Left colon (tissue), 2 donors: ENCODE results near the gene EHD1. TPM values are rescaled to one million over a fixed set of nuclear protein-coding genes. Genes with fewer than 3 reads are reported as not detected.

ENCODE experiments used
- ATAC-seq: fragments of 200-7000 bp; cut with Tn5 transposase; one replicate; pipeline ENCODE4 v1.9.1; 2020; ENCODE audit warnings: mild to moderate bottlenecking, moderate library complexity
- DNase-seq, 2 donors: peaks; one replicate each; pipeline ENCODE4 v3.0.0-alpha.2; 2020
- intact Hi-C, 2 donors: fragments of 100-400 bp; cut with DNase I in 1 of 2; cut with micrococcal nuclease in 1 of 2; formaldehyde crosslinking; loops; one replicate each; pipeline versions ENCODE4 v1.11.2 to v1.14.0; 2022; cut with DNase I, micrococcal nuclease
- total RNA-seq, 2 donors: library from RNA; stranded (reverse); fragmentation: NEBNext Ultra II Directional; extraction: Animal tissue kit (Norgen Biotek cat#: 25700); gene quantifications; one replicate each; pipeline ENCODE4 v1.2.1, GENCODE V29; 2021
- donor health status: DM: no; HTN: no; CAD: no.
- donor health status: DM: yes; HTN: yes; CAD: no.

EHD1 gene
- total RNA-seq, 2 donors from 2014 or later: 76.1 to 91.5 TPM

DNA sequence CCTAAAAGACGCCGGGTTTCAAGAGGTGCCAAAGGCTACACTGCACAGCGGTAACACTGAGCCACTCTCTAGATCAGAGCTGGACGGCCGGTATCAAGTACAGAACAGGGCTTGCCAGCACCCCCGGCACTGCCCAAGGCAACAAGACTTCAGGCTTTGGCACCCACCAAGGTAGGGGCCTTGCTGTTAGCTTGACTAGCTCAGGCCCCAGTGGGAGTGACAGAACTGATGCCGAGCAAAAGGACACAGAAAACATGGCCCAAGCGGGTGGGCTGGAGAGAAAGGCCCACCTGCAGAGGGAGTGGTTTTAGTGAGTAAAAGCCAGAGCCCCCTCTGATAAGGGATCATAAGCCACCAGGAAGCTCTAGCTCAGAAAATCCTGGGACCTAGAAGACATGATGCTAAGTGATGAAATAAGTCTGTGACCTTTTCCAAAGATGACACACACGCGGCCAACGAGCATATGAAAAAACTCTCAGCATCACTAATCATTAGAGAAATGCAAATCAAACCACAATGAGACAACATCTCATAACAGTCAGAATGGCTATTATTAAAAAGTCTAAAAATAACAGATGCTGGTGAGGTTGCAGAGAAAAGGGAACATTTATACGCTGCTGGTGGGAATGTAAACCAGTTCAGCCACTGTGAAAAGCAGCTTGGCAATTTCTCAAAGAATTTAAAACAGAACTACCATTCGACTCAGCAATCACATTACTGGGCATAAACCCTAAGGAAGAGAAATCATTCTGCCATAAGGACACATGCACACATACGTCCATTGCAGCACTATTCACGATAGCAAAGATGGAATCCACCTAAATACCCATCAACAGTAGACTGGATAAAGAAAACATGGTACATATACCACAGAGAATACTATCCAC, 12.9 kb downstream of the EHD1 start:
- intact Hi-C loops: no loop called here
- ATAC-seq (no peak), DNase-seq (peak in 1 of 2 donors; percentile 19)

DNA sequence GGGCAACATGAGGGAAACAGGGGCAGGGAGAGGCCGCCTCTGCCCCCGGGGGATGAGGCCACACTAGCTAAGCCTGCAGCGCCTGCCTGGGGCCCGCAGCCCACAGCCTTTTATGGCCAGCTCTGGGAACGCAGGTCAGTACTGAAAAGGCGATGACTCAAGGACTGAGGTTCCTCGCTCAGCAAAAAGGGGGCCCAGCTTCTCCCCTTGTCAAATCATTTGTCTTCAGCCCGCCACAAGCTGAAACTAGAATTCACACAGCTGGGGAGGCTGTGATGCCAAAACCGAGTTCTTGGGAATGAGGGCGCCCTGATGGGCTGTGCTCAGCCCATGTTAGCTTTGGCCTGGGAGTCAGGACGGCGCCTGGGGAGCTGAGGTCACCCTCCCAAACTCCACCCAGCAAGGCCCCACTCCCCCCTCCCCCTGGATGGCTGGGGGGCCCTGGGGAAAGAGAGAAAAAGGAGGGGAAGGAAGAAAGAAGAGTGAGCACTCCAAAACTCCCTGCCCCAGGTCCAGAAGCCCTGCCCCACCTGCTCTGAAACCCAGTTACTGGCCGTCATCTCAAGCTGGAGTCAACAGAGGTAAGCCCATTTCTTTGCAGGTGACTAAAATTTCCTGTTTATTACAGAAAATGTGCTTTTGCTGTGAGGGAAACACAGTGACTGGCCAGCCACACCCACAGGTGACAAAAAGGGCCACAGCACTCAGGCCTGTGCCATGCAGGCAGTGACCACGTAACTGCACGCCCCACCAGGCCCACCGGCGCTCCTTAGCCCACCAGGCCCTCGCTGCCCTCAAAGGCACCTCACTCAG, 13.7 kb downstream of the EHD1 start:
- ATAC-seq: peak; percentile 37
- DNase-seq: peak; percentile 43 to 76
- intact Hi-C loops: no loop called here

DNA sequence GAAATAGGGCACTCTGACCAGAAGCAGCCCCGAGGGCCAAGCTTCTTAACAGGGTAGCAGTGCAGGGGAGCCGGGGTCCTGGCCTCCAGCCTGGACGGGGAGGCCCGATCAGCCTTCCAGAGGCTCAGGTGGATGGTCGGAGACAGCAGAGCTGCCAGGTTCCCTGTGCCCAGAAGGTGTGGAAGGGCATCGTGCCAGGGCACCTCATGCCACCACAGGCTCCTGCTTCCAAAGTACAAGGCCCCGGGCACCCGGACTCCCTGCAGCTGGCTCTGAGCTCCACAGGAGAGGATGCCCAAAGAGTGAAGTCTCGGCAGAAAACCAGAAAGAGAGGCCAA, 14.3 kb downstream of the EHD1 start:
- DNase-seq (no peak), ATAC-seq (no peak)
- intact Hi-C loops: no loop called here

DNA sequence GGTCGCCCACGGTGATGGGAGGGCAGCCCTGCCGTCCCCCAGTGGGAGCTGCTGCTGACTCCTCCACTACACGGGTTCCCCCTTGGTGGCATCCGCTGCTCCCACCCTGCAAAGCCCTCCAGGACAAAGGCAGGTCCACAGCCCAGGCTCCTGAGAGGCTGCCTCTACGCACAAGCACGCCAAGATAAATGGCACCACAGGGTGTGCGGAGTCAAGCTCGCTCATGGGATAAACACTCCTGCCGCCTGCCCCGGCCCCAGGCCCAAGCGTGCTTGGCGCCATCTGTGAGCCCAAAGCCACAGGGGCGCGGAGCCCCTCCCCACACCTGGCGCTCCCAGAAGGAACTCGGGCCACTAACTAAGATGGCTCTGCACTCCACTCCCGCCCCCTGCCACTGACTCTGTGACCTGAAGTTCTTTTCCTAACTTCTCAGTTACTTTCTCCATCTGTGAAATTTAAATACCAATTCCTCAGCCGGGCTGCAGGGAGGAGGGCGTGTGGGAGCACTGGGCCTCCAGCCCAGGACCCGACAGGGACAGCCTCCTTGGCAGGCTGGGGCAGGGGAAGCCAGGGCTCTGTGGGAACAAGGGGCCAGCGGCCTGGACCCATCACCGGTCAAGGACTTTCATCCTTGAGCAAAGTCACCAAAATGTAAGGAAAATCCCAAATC, 14.9 kb downstream of the EHD1 start:
- intact Hi-C loops: no loop called here
- DNase-seq (peak in 1 of 2 donors; percentile 19), ATAC-seq (no peak)

DNA sequence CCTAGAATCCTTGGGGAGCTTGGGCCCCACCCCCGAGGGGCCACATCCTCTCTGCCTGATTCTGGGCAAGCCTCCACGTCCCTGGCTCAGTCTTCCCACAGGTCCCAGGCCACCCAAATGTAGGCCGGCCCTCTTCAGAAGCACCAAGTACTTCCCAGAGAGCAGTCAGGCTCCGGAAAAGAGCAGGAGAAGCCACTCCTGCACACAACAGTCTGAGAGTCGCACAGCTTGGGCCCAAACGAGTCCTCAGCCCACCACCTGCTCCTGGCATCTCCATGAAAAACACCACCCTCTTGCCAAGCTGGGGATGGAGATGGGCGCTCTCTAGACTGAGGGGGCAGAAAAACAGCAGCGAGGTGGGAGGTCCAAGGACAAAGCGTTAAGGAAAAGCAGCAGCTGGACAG, 15.4 kb downstream of the EHD1 start:
- DNase-seq (peak in 1 of 2 donors; percentile 33), ATAC-seq (no peak)
- intact Hi-C loops: no loop called here

DNA sequence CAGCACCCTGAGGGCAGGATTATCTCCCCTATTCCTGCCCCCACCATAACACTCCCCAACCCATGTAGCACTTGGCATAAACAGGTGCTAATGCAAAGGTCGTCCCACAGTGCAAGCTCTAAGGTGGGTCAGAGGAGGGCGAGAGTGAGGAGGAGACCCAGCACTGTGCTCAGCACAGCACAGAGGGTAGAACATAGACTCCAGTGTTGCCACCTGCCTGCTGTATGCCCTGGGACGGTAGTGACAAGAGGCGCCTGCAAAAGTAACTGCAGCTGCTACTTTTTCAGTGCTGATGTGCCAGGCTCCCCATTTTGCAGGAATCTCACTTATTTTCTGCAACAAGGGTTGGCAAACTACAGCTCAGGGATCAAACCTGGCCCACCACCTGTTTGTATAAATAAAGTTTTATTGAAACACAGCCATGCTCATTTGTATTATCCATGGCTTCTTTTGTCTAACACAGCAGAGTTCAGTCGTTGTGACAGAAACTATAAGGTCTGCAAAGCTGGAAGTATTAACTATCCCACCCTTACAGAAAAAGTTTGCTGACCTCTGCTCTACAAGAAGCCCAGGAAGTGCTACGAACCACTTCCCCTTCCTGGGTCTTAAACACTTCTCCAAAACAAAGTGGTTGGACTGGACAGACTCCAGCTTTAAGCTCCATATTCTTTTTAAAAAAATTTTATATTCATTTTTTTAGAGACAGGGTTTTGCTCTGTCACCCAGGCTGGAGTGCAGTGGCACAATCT, 17.0 kb downstream of the EHD1 start:
- intact Hi-C loops: no loop called here
- ATAC-seq: no peak

DNA sequence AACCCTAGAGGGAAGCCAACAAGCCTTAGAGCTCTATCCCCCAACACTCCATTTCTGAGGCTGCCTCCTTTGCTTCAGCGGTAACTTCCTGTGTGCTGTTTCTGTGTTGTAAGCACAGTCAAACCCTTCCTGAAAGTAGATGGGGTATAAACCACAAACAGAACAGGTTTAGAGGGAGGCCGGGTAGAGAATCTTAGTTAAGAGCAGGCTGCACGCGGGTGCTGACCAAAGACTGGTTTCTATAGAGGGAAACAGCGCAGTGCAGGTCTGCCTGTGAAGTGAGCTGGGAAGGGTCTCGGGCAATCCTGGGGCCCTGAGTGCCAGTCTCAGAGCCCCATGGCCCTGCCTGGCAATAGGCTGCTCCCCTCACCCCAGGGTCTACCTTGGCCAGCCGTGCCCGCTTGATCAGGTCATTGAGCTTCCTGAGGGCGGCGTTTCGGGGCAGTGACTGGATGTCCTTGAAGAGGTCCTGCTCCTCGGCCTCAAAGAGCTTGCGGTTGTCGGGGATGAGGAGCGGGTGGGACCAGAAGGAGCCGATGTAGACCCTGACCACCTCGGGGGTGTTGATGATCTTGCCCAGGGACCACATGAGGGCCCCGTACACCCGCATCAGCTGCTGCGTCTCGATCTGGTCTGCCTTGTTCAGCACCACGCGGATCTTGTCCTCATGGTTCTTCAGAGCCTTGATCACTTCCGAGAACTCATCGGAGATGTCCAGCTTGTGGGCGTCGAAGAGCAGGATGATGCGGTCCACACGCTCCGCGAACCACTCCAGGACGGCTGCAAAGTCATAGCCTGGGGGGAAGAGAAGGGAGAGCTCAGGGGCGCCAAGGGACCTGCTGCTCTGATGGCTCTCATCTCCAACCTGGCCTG, 18.6 kb downstream of the EHD1 start:
- intact Hi-C loops: no loop called here
- ATAC-seq: no peak
- DNase-seq: peak in 1 of 2 donors; percentile 9

More for the DNA sequence above, 17.0 kb downstream of the EHD1 start:
- DNase-seq: no peak

DNA sequence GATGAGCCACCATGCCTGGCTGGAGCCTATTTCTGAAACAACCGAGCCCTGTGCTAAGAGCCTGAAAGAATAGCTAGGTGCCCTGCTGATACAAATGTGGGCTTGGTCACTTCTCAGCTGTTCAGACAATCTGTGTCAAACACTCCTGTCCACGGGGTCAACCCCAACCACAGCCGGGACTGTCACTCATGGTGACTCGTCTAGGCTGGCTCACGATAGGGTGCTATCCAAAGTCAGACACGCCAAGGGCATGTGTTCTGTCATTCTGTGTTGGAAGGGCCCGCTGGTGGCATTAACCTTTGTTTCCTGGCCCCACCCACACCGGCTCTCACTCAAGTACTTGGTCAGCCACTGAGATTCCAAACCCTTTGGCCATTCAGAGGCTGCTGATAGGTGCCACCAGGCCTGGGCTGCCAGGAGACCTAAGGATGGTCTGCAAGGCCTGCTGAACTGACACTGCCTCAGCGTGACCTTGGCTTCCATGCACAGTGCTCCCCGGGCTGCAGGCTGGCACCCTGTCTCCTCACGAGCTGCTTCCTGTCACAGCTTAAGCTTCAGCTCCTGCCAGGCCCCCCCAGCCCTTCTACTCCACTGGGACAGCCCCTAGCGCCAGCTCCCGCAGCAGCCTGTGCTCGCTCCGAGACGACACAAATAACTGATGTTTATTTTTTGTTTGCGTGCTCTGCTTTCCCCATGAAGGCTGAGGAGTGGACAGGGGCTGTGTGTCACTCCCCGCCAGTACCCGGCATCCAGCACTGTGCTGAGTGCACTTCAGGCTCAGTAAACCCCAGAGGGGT, 19.8 kb downstream of the EHD1 start:
- peak in 1 of 2 donors; percentile 57 for DNase-seq
- intact Hi-C loops: no loop called here

DNA sequence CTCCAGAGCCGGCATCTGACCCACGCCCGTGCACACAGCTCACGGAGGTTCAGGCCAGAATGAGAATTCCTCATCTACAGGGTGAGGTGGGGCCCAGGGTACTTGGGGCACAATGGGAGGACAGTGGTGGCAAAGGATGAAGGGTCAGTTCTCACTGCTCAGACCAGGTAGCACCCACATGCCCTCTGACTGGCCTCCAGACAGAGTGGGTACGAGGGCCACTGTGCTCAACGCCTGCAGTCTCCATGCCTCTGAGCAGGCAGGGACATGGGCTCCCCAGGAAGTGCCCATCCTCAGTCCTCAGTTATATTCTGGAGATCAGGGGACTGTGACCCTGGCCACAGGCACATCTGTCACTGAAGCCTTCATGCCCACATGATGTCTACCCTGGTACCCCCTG, 20.9 kb downstream of the EHD1 start:
- DNase-seq (no peak), ATAC-seq (no peak)
- intact Hi-C loops: no loop called here

More for the DNA sequence above, 19.8 kb downstream of the EHD1 start:
- peak; percentile 35 for ATAC-seq

DNA sequence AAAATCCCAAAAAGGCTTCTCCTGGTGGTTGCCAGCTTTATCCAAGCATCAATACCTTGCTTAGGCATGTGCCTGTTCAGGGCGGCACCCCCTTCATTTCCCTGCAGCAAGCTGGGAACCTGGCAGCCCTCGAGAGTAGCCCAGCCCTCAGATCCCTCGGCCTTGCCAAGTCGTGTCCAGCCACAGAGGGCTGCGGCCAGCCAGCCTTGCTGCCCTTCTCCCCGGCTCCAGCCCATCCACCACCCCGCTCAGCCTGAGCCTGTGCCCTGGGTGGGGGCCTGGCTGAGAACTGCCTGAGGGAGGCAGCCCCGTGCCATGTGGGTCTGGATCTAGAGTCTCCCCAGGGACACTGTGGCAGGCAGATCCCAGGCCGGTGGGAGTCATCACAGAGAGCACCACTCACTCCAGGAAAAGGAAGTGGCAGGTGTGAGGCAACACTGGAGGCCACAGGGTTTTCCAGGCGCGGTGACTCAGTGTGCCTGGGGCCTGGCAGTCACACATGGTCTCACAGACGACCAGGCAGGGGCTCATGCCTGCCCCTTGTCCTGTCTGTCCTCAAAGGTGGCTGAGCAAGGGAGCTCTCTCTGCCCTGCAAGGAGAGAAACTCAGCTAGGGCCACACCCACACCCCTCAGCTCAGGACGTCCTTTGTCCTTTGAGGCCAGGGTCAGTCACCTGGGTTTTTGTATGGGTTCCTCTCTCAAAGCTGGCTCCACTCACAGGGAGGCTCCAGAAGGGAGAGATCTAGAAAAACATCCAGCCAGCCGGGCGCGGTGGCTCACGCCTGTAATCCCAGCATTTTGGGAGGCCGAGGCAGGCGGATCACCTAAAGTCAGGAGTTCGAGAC, 21.8 kb downstream of the EHD1 start:
- ATAC-seq (peak; percentile 44), DNase-seq (peak in 1 of 2 donors; percentile 67)
- intact Hi-C loops: no loop called here

DNA sequence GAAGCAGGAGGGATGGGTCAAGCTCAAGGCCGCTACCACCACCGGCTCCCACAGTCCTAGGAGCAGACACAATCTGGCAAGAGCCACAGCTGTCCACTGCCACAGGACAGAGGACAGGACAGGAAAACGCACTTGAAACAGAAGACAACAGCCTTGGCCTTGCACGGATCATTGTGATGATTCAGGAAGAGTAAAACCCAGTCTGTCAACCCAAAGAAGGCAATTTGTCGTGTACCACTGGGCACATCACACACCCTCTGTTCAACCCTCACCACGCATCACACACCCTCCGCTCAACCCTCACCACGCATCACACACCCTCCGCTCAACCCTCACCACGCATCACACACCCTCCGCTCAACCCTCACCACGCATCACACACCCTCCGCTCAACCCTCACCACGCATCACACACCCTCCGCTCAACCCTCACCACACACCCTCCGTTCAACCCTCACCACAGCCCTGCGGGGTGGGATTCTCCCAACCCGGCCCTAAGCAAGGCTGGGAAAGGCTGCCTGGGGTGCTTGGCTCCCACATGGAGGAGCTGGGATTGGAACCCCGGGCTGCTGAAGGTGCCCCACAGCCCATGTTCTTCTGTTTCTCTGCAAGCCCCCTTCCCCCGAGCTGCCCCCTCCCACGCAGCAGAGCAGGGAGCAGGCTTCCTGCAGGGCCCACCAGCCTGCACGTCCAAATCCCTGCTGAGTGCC, 22.7 kb downstream of the EHD1 start:
- ATAC-seq (no peak), DNase-seq (no peak)
- intact Hi-C loops: no loop called here

DNA sequence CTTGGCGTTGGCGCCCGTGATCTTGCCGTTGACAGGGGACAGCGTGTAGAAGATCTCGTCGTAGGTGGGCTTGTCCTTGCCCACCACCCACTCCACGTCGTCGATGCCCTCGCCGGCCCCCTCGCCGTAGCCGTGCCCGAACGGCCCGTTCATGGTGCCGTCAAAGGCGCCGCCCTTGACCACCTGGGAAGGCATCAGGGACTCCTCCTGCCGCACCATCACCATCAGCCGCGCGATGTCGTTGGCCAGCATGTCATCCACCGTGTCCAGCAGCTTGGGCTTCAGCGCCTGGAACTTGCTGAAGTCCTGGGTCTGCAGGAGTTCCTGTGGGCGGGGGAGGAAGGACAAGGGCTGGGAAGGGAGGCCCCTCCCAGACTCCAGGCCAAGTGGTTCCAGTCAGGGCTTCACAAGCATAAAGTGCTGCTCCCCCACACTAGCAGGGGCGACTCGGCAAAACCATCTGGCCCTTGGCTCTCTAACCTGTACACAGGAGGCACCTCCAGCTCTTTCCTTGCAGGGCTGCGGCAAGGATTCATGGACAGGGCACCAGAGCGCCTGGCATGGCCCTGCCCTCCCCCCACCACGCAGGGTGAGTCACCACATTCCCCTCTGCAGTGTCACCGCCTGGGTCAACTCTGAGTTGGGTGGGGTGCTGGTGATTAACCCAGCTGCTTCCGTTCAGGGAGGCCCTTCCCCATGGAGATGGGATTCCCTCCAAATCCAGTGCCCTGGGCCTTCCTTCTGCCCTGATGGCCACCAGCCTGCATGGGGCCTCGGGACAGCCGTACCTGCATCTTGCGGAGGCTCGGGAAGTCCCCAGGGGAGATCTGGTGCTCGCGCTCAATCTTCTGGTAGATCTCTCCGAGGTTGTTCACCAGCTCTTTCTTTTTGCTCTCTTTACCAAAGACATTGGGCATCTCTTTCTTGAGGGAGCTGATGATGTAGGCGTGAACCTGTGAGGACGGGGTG, 23.6 kb downstream of the EHD1 start:
- intact Hi-C loops: no loop called here
- ATAC-seq (peak; percentile 84), DNase-seq (peak; percentile 72 to 90)

DNA sequence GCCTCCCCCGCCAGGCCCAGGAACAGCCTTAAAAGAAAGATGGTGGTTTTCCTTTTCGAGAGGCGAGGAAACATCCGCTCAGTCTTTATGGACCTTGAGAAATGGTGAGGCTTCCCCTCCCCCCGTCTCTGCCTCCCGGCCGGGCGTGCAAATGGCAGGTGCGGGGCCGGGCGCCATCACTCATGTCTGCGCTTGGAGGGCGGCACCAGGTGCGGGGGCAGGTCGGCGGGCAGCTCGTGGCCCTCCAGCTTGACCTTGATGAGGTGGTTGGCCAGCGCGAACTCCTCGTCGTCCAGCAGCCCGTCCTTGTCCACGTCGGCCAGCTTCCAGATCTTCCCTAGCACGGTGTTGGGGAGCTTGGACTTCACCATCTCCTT, 24.3 kb downstream of the EHD1 start:
- intact Hi-C loops: no loop called here
- ATAC-seq (no peak), DNase-seq (no peak)

DNA sequence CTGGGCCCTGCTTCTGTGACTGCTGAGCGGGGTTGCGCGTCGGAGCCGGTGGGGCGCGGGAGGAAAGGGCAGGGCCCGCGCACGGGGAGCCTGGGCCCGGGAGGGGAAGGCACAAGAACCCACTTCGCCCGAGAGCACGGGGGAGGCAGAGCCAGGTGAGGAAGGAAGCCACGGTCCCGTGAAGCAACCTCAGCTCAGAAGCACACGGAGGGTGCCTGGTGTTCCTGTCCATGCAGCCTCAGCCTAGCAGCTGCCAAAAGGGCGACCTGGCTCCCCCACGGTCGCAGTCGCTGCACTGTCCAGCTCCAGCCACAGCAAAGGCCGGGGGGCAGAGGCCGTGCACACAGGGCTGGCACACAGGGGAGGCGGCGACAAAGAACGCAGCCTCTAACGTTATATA, 24.7 kb downstream of the EHD1 start:
- ATAC-seq (no peak), DNase-seq (no peak)
- intact Hi-C loops: no loop called here
